Gastroesophageal sphincter (tissue), 4 donors: ENCODE measurements around the gene ZNF48. TPM values are rescaled to one million over a fixed set of nuclear protein-coding genes. Genes with fewer than 3 reads are reported as not detected.
A peak's percentile ranks its signal among the peaks of the same experiment; 100 is the strongest.
"Not testable (repeated sequence)": the region's sequence is repeated elsewhere in the genome, so short reads cannot be mapped to it uniquely, and the experiment has no call there.

Experiments used
- ATAC-seq: fragments of 150-250 bp; one replicate; pipeline ENCODE4 v1.9.1; 2016; ENCODE audit warnings: mild to moderate bottlenecking, moderate library complexity
- H3K27ac ChIP-seq, 4 donors: fragments of 200-600 bp; sonication (generic) in 3 of 4; 1 replicate in 3 of 4; 2 replicates in 1 of 4; pipeline ENCODE4 v1.5.1; 2016 to 2019
- H3K27me3 ChIP-seq: fragments of 200-600 bp; sonication (generic); one replicate; pipeline ENCODE4 v1.5.1; 2019
- H3K36me3 ChIP-seq, 2 donors: fragments of 200-600 bp; sonication (generic); one replicate each; pipeline ENCODE4 v1.5.1; 2019; ENCODE audit warnings: control low read depth in 1 of 2
- H3K4me1 ChIP-seq, 3 donors: fragments of 200-600 bp; sonication (generic); 1 replicate in 2 of 3; 2 replicates in 1 of 3; pipeline ENCODE4 v1.5.1; 2016 to 2019; ENCODE audit warnings: control low read depth in 2 of 3
- H3K4me3 ChIP-seq, 2 donors: fragments of 200-600 bp; sonication (generic); one replicate each; pipeline ENCODE4 v1.5.1; 2019; ENCODE audit warnings: mild to moderate bottlenecking in 1 of 2, moderate library complexity in 1 of 2
- H3K9me3 ChIP-seq, 3 donors: fragments of 200-600 bp; sonication (generic); one replicate each; pipeline ENCODE4 v1.5.1; 2017 to 2019; ENCODE audit warnings: control low read depth in 2 of 3
- EP300 ChIP-seq: sonication (generic); formaldehyde crosslinking; IDR thresholded peaks from one replicate; pipeline ENCODE4 v1.6.1; 2017; ENCODE audit warnings: antibody characterized with exemption, mild to moderate bottlenecking
- POLR2A ChIP-seq, 2 donors: fragments of 450-650 bp; IDR thresholded peaks; one replicate each; pipeline ENCODE4 v1.6.1; 2017; ENCODE audit warnings: antibody characterized with exemption in 2 of 2, mild to moderate bottlenecking in 2 of 2, moderate library complexity in 1 of 2
- POLR2AphosphoS5 ChIP-seq: sonication (generic); formaldehyde crosslinking; IDR thresholded peaks from one replicate; pipeline ENCODE4 v1.6.1; 2017; ENCODE audit warnings: antibody characterized with exemption
- whole genome bisulfite sequencing, 2 donors: methylation state at CpG; one replicate each; pipeline ENCODE4 v1.1.5; 2018; ENCODE audit warnings: low coverage in 1 of 2; 5-methylcytosine and 5-hydroxymethylcytosine counted together
- total RNA-seq, 4 donors: library from RNA; depleted of rRNA; stranded (reverse); fragments of >200 nt; gene quantifications; one replicate each; pipeline ENCODE4 v1.1.0, GENCODE V29; 2016
- TF ChIP-seq, protein P1 (sequence below), 4 experiments: fragments of 200-600 bp in 2 of 4; fragments of 450-650 bp in 2 of 4; sonication (generic) in 1 of 4; IDR thresholded peaks; one replicate each; pipeline ENCODE4 v1.5.1; 2017 to 2019; ENCODE audit warnings: antibody characterized with exemption in 4 of 4, mild to moderate bottlenecking in 2 of 4, moderate library complexity in 2 of 4

ZNF48 gene
- total RNA-seq, 4 donors from 2014 or later = 7.9 to 17.5 (median 12.2) TPM

GRCh38 chr16:30395992-30396585 lies 869 bp downstream of the ZNF48 start:
- H3K9me3 ChIP-seq = no peaks in the 10 kb centered on the region
- WGBS, 2 donors = 10 to 16% methylated on average over 8 to 13 of the region's 13 CpGs
- H3K27me3 ChIP-seq = no peaks in the 10 kb centered on the region
- TF ChIP-seq POLR2AphosphoS5 = no peak
- no peak for TF ChIP-seq POLR2A (IDR thresholded peaks at IDR 0.05)
- TF ChIP-seq, protein P1, sequence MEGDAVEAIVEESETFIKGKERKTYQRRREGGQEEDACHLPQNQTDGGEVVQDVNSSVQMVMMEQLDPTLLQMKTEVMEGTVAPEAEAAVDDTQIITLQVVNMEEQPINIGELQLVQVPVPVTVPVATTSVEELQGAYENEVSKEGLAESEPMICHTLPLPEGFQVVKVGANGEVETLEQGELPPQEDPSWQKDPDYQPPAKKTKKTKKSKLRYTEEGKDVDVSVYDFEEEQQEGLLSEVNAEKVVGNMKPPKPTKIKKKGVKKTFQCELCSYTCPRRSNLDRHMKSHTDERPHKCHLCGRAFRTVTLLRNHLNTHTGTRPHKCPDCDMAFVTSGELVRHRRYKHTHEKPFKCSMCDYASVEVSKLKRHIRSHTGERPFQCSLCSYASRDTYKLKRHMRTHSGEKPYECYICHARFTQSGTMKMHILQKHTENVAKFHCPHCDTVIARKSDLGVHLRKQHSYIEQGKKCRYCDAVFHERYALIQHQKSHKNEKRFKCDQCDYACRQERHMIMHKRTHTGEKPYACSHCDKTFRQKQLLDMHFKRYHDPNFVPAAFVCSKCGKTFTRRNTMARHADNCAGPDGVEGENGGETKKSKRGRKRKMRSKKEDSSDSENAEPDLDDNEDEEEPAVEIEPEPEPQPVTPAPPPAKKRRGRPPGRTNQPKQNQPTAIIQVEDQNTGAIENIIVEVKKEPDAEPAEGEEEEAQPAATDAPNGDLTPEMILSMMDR (IDR thresholded peaks at IDR 0.05) = no peak
- no peak for TF ChIP-seq EP300
- H3K36me3 ChIP-seq = peaks cover 0 to 20% of the 10 kb centered on the region in 2 donors
- H3K27ac ChIP-seq = peak overlapping the region; percentile 72 to 88 (median 86)
- no peak for ATAC-seq
- H3K4me3 ChIP-seq = peak overlapping the region; percentile 64 to 93
- peaks cover 0 to 61% (median 12%) of the 10 kb centered on the region in 3 donors for H3K4me1 ChIP-seq

DNA sequence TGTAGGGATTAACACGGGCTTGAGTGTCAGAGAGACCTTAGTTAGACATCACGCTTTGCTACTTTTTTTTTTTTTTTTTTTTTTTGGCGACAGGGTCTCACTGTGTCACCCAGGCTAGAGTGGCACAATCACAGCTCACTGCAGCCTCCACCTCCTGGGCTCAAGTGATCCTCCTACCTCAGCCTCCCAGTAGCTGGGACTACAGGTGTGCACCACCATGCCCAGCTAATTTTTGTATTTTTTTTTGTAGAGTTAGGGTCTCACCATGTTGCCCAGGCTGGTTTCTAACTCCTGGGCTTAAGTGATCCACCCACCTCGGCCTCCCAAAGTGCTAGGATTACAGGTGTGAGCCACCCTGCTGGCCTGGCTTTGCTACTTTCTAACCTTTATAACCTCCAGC lies 1.4 kb downstream of the ZNF48 start:
- not testable (repeated sequence) for ATAC-seq, H3K27ac ChIP-seq, H3K9me3 ChIP-seq, H3K27me3 ChIP-seq, H3K4me3 ChIP-seq
- peaks cover 0 to 65% (median 12%) of the 10 kb centered on the region in 3 donors for H3K4me1 ChIP-seq
- WGBS, 2 donors = 71 to 78% methylated on average over 2 to 3 of the region's 4 CpGs
- peaks cover 0 to 20% of the 10 kb centered on the region in 2 donors for H3K36me3 ChIP-seq

- Histone ChIP-seq H3K4me3 (no peak overlapping the region), H3K27ac (no peak overlapping the region), H3K36me3 (peaks cover 0 to 20% of the 10 kb centered on the region in 2 donors), H3K9me3 (no peaks in the 10 kb centered on the region), H3K4me1 (peaks cover 0 to 65% (median 12%) of the 10 kb centered on the region in 3 donors), H3K27me3 (no peaks in the 10 kb centered on the region)
- 70 to 77% methylated on average over 4 of the region's 4 CpGs for WGBS, 2 donors
- TF ChIP-seq EP300 (no peak), POLR2A (IDR thresholded peaks at IDR 0.05) (no peak), POLR2AphosphoS5 (no peak)
- TF ChIP-seq, protein P1 (IDR thresholded peaks at IDR 0.05) = no peak
- ATAC-seq = no peak
Observed at GRCh38 chr16:30397056-30397455, 1.8 kb downstream of the ZNF48 start.

GRCh38 chr16:30397776-30398660 lies 2.8 kb downstream of the ZNF48 start:
- WGBS, 2 donors = no CpG with 5 or more reads among the region's 42 CpGs
- Histone ChIP-seq H3K27me3 (no peaks in the 10 kb centered on the region), H3K4me1 (peaks cover 0 to 65% (median 12%) of the 10 kb centered on the region in 3 donors), H3K36me3 (peaks cover 0 to 20% of the 10 kb centered on the region in 2 donors), H3K9me3 (no peaks in the 10 kb centered on the region), H3K4me3 (no peak overlapping the region), H3K27ac (no peak overlapping the region)
- TF ChIP-seq, protein P1 (IDR thresholded peaks at IDR 0.05) = no peak
- no peak for ATAC-seq

- TF ChIP-seq POLR2A (IDR thresholded peaks at IDR 0.05) (no peak), POLR2AphosphoS5 (no peak), EP300 (no peak)
- TF ChIP-seq, protein P1 (IDR thresholded peaks at IDR 0.05) = no peak
- 33 to 40% methylated on average over 5 to 7 of the region's 23 CpGs for WGBS, 2 donors
- H3K9me3 ChIP-seq = no peaks in the 10 kb centered on the region
Observed at GRCh38 chr16:30398661-30399434, 3.6 kb downstream of the ZNF48 start.

More at GRCh38 chr16:30398661-30399434, 3.6 kb downstream of the ZNF48 start:
- Histone ChIP-seq H3K27ac (peak overlapping the region in 3 of 4 donors; percentile 82 to 95 (median 90)), H3K27me3 (no peaks in the 10 kb centered on the region), H3K4me3 (no peak overlapping the region), H3K36me3 (peaks cover 0 to 20% of the 10 kb centered on the region in 2 donors), H3K4me1 (peaks cover 0 to 65% (median 12%) of the 10 kb centered on the region in 3 donors)
- ATAC-seq = no peak
